ENCODE results near the gene NRIP1.

NRIP1 gene

GRCh38 chr21:15011967-15012366 lies 52.8 kb downstream of the NRIP1 start:
- TF ChIP-seq Cebpa-rat (IDR thresholded peaks at IDR 0.05) = no peak
- Histone ChIP-seq H3K36me3 (peaks cover 92% of the 10 kb centered on the region), H4K20me1 (peaks cover 100% of the 10 kb centered on the region), H3K9me3 (no peaks in the 10 kb centered on the region), H3K27ac (no peak overlapping the region), H3K9ac (no peak overlapping the region), H3K4me2 (no peak overlapping the region), H3K27me3 (no peaks in the 10 kb centered on the region), H3K4me1 (peaks cover 33% of the 10 kb centered on the region), H3K4me3 (no peak overlapping the region)

- TF ChIP-seq Cebpa-rat (IDR thresholded peaks at IDR 0.05) = no peak
- Histone ChIP-seq H3K9ac (no peak overlapping the region), H4K20me1 (peaks cover 100% of the 10 kb centered on the region), H3K9me3 (no peaks in the 10 kb centered on the region), H3K4me3 (no peak overlapping the region), H3K4me2 (no peak overlapping the region), H3K27me3 (no peaks in the 10 kb centered on the region), H3K4me1 (peaks cover 44% of the 10 kb centered on the region), H3K36me3 (peaks cover 90% of the 10 kb centered on the region), H3K27ac (no peak overlapping the region)
Observed at GRCh38 chr21:15010645-15011044, 54.2 kb downstream of the NRIP1 start.

- Histone ChIP-seq H3K36me3 (peaks cover 94% of the 10 kb centered on the region), H3K4me1 (peaks cover 52% of the 10 kb centered on the region), H3K27ac (no peak overlapping the region), H3K9me3 (no peaks in the 10 kb centered on the region), H3K4me3 (no peak overlapping the region), H4K20me1 (peaks cover 100% of the 10 kb centered on the region), H3K9ac (no peak overlapping the region), H3K4me2 (no peak overlapping the region), H3K27me3 (no peaks in the 10 kb centered on the region)
- no peak for TF ChIP-seq Cebpa-rat (IDR thresholded peaks at IDR 0.05)
Observed at GRCh38 chr21:15009837-15010363, 54.9 kb downstream of the NRIP1 start.

- peaks cover 100% of the 10 kb centered on the region for H4K20me1 ChIP-seq
- no peak for TF ChIP-seq Cebpa-rat (IDR thresholded peaks at IDR 0.05)
- peaks cover 95% of the 10 kb centered on the region for H3K36me3 ChIP-seq
- no peaks in the 10 kb centered on the region for H3K9me3 ChIP-seq
- H3K27me3 ChIP-seq = no peaks in the 10 kb centered on the region
- H3K4me3 ChIP-seq = no peak overlapping the region
- no peak overlapping the region; the same call in 1 of the 2 replicates for H3K9ac ChIP-seq
- H3K4me1 ChIP-seq = peaks cover 71% of the 10 kb centered on the region
- peak overlapping the region; percentile 8; the same call in 1 of the 2 replicates for H3K4me2 ChIP-seq
- no peak overlapping the region for H3K27ac ChIP-seq
Observed at GRCh38 chr21:15007716-15008296, 57.0 kb downstream of the NRIP1 start.

GRCh38 chr21:15006594-15007230 lies 58.1 kb downstream of the NRIP1 start:
- H3K27me3 ChIP-seq = no peaks in the 10 kb centered on the region
- peaks cover 95% of the 10 kb centered on the region for H3K36me3 ChIP-seq
- no peak overlapping the region for H3K4me3 ChIP-seq
- H3K27ac ChIP-seq = no peak overlapping the region
- H3K4me2 ChIP-seq = peak overlapping the region; percentile 50
- no peak for TF ChIP-seq Cebpa-rat (IDR thresholded peaks at IDR 0.05)
- peaks cover 73% of the 10 kb centered on the region for H3K4me1 ChIP-seq
- no peak overlapping the region for H3K9ac ChIP-seq
- no peaks in the 10 kb centered on the region for H3K9me3 ChIP-seq
- H4K20me1 ChIP-seq = peaks cover 100% of the 10 kb centered on the region

- Histone ChIP-seq H3K36me3 (peaks cover 85% of the 10 kb centered on the region), H3K4me2 (peak overlapping the region; percentile 50), H3K4me3 (no peak overlapping the region), H3K9me3 (no peaks in the 10 kb centered on the region), H3K9ac (peak overlapping the region; percentile 25; the same call in 1 of the 2 replicates), H3K27me3 (no peaks in the 10 kb centered on the region), H4K20me1 (peaks cover 100% of the 10 kb centered on the region), H3K4me1 (peaks cover 80% of the 10 kb centered on the region), H3K27ac (no peak overlapping the region)
- no peak for TF ChIP-seq Cebpa-rat (IDR thresholded peaks at IDR 0.05)
Observed at GRCh38 chr21:15005391-15005790, 59.4 kb downstream of the NRIP1 start.

- no peak overlapping the region for H3K27ac ChIP-seq
- H3K4me2 ChIP-seq = peak overlapping the region; percentile 50
Observed at GRCh38 chr21:15004721-15005370, 60.0 kb downstream of the NRIP1 start.

GRCh38 chr21:15003463-15004135 lies 61.2 kb downstream of the NRIP1 start:
- peaks cover 83% of the 10 kb centered on the region for H3K36me3 ChIP-seq
- H3K27me3 ChIP-seq = no peaks in the 10 kb centered on the region
- H3K4me2 ChIP-seq = no peak overlapping the region
- no peak for TF ChIP-seq Cebpa-rat (IDR thresholded peaks at IDR 0.05)
- H3K4me3 ChIP-seq = no peak overlapping the region
- peaks cover 100% of the 10 kb centered on the region for H4K20me1 ChIP-seq
- H3K4me1 ChIP-seq = peaks cover 80% of the 10 kb centered on the region
- H3K27ac ChIP-seq = no peak overlapping the region
- no peak overlapping the region for H3K9ac ChIP-seq
- H3K9me3 ChIP-seq = no peaks in the 10 kb centered on the region

More at GRCh38 chr21:15004721-15005370, 60.0 kb downstream of the NRIP1 start:
- Histone ChIP-seq H3K27me3 (no peaks in the 10 kb centered on the region), H3K36me3 (peaks cover 83% of the 10 kb centered on the region), H3K9me3 (no peaks in the 10 kb centered on the region), H3K4me3 (no peak overlapping the region), H3K9ac (peak overlapping the region; percentile 25; the same call in 1 of the 2 replicates), H4K20me1 (peaks cover 100% of the 10 kb centered on the region), H3K4me1 (peaks cover 80% of the 10 kb centered on the region)
- no peak for TF ChIP-seq Cebpa-rat (IDR thresholded peaks at IDR 0.05)

GRCh38 chr21:15001857-15002606 lies 62.8 kb downstream of the NRIP1 start:
- TF ChIP-seq Cebpa-rat (IDR thresholded peaks at IDR 0.05) = no peak
- no peaks in the 10 kb centered on the region for H3K27me3 ChIP-seq
- no peak overlapping the region for H3K4me3 ChIP-seq
- peaks cover 75% of the 10 kb centered on the region for H3K4me1 ChIP-seq
- H4K20me1 ChIP-seq = peaks cover 100% of the 10 kb centered on the region
- H3K36me3 ChIP-seq = peaks cover 78% of the 10 kb centered on the region
- H3K4me2 ChIP-seq = 0 out of 2 replicates have a peak overlapping the region, but pooled peaks have one; percentile 1
- H3K27ac ChIP-seq = no peak overlapping the region
- no peak overlapping the region for H3K9ac ChIP-seq
- H3K9me3 ChIP-seq = no peaks in the 10 kb centered on the region
